B cell (primary cell): ENCODE measurements around the gene DDX54.

Experiments used
- EZH2 ChIP-seq: IDR thresholded peaks from 2 replicates; pipeline ENCODE4 v1.6.1; 2012; ENCODE audit warnings: borderline replicate concordance, low read depth, mild to moderate bottlenecking, moderate library complexity, low read length; ENCODE audit not compliant: insufficient read depth, poor library complexity, severe bottlenecking
- TF ChIP-seq, protein P1 (sequence below): fragments of 200-600 bp; IDR thresholded peaks from one replicate; pipeline ENCODE4 v1.8.0; 2022; ENCODE audit warnings: antibody characterized with exemption, mild to moderate bottlenecking

DNA sequence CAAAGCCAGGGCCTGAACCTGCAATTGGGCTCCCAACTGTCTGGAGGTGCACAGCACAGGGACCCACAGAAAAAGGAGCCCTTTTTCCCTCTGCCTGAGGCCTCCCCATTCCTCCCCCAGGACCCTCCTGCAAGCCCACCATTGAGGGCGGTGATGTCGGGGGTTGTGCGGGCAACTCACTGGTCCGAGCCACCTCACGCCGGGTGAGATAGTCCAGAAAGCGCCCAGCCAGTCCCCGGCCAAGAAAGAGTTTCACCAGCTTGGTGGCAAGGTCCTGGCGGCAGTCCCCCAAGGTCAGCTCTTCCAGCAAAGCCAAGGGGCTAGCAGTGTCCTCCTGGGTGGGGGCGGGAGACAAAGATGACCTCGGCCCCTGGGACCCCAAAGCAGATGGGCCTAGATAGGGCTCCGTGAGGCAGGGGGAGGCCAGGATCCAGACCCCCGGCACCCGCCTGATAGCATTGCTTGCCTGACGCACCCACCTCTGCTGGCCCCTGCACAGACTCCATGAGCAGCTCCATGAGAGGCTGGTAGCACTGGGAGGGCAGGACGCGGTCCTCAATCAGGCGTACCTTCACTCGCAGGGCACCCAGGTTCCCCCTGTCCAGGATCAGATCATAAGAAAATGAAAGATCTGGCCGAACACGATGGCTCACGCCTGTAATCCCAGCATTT, 69.7 kb downstream of the DDX54 start:
- TF ChIP-seq, protein P1, sequence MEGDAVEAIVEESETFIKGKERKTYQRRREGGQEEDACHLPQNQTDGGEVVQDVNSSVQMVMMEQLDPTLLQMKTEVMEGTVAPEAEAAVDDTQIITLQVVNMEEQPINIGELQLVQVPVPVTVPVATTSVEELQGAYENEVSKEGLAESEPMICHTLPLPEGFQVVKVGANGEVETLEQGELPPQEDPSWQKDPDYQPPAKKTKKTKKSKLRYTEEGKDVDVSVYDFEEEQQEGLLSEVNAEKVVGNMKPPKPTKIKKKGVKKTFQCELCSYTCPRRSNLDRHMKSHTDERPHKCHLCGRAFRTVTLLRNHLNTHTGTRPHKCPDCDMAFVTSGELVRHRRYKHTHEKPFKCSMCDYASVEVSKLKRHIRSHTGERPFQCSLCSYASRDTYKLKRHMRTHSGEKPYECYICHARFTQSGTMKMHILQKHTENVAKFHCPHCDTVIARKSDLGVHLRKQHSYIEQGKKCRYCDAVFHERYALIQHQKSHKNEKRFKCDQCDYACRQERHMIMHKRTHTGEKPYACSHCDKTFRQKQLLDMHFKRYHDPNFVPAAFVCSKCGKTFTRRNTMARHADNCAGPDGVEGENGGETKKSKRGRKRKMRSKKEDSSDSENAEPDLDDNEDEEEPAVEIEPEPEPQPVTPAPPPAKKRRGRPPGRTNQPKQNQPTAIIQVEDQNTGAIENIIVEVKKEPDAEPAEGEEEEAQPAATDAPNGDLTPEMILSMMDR, result no peak
- TF ChIP-seq EZH2, result no peak
